Measurements from ENCODE around the gene BMERB1.

BMERB1 gene

GRCh38 chr16:15511759-15512487 lies 77.5 kb downstream of the BMERB1 start:
- no peak overlapping the region for H3K4me3 ChIP-seq (ENCODE audit: control insufficient read depth, low read depth, low read length)
- no peak for DNase-seq (ENCODE audit: low read depth)
- TF ChIP-seq CTCF (IDR thresholded peaks at IDR 0.05; ENCODE audit: control insufficient read depth, insufficient read depth, low read depth, low read length, missing control alignments) = no peak

GRCh38 chr16:15513156-15513555 lies 78.8 kb downstream of the BMERB1 start:
- no peak for TF ChIP-seq CTCF (IDR thresholded peaks at IDR 0.05; ENCODE audit: control insufficient read depth, insufficient read depth, low read depth, low read length, missing control alignments)
- DNase-seq (ENCODE audit: low read depth) = no peak
- no peak overlapping the region for H3K4me3 ChIP-seq (ENCODE audit: control insufficient read depth, low read depth, low read length)

GRCh38 chr16:15515992-15516391 lies 81.6 kb downstream of the BMERB1 start:
- TF ChIP-seq CTCF (IDR thresholded peaks at IDR 0.05; ENCODE audit: control insufficient read depth, insufficient read depth, low read depth, low read length, missing control alignments) = no peak

GRCh38 chr16:15516609-15517008 lies 82.2 kb downstream of the BMERB1 start:
- H3K4me3 ChIP-seq (ENCODE audit: control insufficient read depth, low read depth, low read length) = no peak overlapping the region
- TF ChIP-seq CTCF (IDR thresholded peaks at IDR 0.05; ENCODE audit: control insufficient read depth, insufficient read depth, low read depth, low read length, missing control alignments) = no peak
- DNase-seq (ENCODE audit: low read depth) = no peak

More at GRCh38 chr16:15515992-15516391, 81.6 kb downstream of the BMERB1 start:
- DNase-seq (ENCODE audit: low read depth) = no peak
- H3K4me3 ChIP-seq (ENCODE audit: control insufficient read depth, low read depth, low read length) = no peak overlapping the region

- no peak for TF ChIP-seq CTCF (IDR thresholded peaks at IDR 0.05; ENCODE audit: control insufficient read depth, insufficient read depth, low read depth, low read length, missing control alignments)
- DNase-seq (ENCODE audit: low read depth) = no peak
Measured at GRCh38 chr16:15517743-15518377, 83.5 kb downstream of the BMERB1 start.

GRCh38 chr16:15518381-15519351 lies 84.3 kb downstream of the BMERB1 start:
- no peak for TF ChIP-seq CTCF (IDR thresholded peaks at IDR 0.05; ENCODE audit: control insufficient read depth, insufficient read depth, low read depth, low read length, missing control alignments)
- no peak overlapping the region for H3K4me3 ChIP-seq (ENCODE audit: control insufficient read depth, low read depth, low read length)
- DNase-seq (ENCODE audit: low read depth) = peak; percentile 54

More at GRCh38 chr16:15517743-15518377, 83.5 kb downstream of the BMERB1 start:
- H3K4me3 ChIP-seq (ENCODE audit: control insufficient read depth, low read depth, low read length) = no peak overlapping the region
